ENCODE results near the gene MORC1. TPM values are rescaled to one million over a fixed set of nuclear protein-coding genes. Genes with fewer than 3 reads are reported as not detected.
A peak's percentile ranks its signal among the peaks of the same experiment; 100 is the strongest.

Gene MORC1
- total and polyA plus RNA-seq, 2 experiments from 2014 or later: not detected

DNA sequence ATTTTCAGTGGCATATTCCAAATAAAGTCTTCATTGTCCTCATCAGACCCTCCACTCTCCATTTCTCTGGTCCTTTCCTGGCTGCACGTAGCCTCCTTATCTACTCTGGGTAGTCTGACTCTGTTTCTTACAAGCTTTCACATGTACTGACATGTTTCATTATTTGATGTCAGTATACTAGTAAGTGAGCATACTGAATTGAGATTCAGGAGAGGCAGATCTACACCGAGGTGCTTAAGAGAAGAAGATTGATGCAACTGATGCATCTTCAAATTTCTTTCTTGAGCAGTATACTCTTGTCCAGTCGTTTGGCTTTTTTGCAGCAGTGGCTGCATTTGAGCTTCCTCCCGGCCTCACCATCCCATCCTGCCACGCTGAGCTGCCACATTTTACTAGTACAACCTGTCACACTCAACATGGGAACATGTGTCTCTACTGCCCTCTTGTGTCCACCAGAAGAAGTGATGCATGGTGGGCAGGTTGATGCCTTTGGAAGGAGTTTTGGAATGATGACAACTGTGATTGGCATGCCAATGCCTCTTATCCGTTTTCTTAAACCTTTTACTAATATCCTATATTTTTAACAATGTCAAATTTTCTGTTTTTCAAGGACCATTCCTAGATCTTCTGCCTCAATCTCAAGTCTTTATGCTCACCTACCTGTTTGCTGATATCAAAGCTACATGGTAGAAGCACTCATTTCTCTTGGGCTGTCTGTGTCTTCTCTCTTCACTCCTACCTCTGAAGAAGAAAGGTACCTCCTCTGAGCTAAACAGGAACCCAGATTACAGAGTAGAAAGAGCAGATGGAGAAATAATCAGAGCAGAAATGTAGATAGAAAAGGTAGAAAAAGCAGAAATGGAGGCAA is 202.9 kb downstream of the MORC1 start:
- Histone ChIP-seq H3K27me3 (no peaks in the 10 kb centered on the region), H3K27ac (no peak overlapping the region), H3K4me3 (no peak overlapping the region), H3K4me1 (ENCODE audit: low read depth) (no peaks in the 10 kb centered on the region), H3K36me3 (no peaks in the 10 kb centered on the region), H3K9me3 (ENCODE audit: low read depth) (no peaks in the 10 kb centered on the region)
- TF ChIP-seq, protein P1, sequence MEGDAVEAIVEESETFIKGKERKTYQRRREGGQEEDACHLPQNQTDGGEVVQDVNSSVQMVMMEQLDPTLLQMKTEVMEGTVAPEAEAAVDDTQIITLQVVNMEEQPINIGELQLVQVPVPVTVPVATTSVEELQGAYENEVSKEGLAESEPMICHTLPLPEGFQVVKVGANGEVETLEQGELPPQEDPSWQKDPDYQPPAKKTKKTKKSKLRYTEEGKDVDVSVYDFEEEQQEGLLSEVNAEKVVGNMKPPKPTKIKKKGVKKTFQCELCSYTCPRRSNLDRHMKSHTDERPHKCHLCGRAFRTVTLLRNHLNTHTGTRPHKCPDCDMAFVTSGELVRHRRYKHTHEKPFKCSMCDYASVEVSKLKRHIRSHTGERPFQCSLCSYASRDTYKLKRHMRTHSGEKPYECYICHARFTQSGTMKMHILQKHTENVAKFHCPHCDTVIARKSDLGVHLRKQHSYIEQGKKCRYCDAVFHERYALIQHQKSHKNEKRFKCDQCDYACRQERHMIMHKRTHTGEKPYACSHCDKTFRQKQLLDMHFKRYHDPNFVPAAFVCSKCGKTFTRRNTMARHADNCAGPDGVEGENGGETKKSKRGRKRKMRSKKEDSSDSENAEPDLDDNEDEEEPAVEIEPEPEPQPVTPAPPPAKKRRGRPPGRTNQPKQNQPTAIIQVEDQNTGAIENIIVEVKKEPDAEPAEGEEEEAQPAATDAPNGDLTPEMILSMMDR (IDR thresholded peaks at IDR 0.05; ENCODE audit: low read depth, low read length): peak; percentile 92
- peak; percentile 72 to 74 for DNase-seq (ENCODE audit: low read depth in 1 of 2, low spot score in 1 of 2)

DNA sequence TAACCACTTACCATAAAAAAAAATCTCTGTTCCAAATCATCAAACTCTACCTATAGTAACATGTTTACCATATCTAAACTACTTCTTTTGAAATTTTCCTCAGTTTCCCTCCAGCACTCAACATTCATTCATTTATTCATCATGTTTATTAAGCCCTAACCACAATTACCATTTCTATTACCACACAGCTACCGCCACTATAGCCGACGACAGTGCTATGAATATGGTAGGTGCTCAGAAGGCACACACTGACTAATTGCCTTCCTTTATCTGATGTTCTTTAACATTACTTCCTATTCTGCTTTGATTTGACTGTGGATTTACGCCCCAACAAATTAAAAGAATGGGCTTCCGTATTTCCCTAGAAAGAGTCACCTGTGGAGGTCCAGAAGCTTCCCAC is 208.1 kb downstream of the MORC1 start:
- Histone ChIP-seq H3K9me3 (ENCODE audit: low read depth) (no peaks in the 10 kb centered on the region), H3K36me3 (no peaks in the 10 kb centered on the region), H3K4me3 (no peak overlapping the region), H3K27me3 (no peaks in the 10 kb centered on the region), H3K4me1 (ENCODE audit: low read depth) (no peaks in the 10 kb centered on the region), H3K27ac (no peak overlapping the region)
- no peak for DNase-seq (ENCODE audit: low read depth in 1 of 2, low spot score in 1 of 2)
- TF ChIP-seq, protein P1 (IDR thresholded peaks at IDR 0.05; ENCODE audit: low read depth, low read length): no peak

Other genes with a start within 250 kb of the MORC1 start
- not detected in 2 replicates for gene GUCA1C, start 164.3 kb downstream of the MORC1 start, total RNA-seq
- not detected in 2 replicates for gene GUCA1C, start 164.3 kb downstream of the MORC1 start, polyA plus RNA-seq
- not detected in 2 replicates for gene C3orf85, start 18.6 kb upstream of the MORC1 start, total RNA-seq
- not detected in 2 replicates for gene C3orf85, start 18.6 kb upstream of the MORC1 start, polyA plus RNA-seq
- gene DPPA2, start 198.4 kb upstream of the MORC1 start, total RNA-seq: not detected in 2 replicates
- not detected in 2 replicates for gene DPPA2, start 198.4 kb upstream of the MORC1 start, polyA plus RNA-seq
- gene DPPA4, start 219.4 kb upstream of the MORC1 start, total RNA-seq: 0.51 and 1.6 TPM in 2 replicates
- gene DPPA4, start 219.4 kb upstream of the MORC1 start, polyA plus RNA-seq: 0.12 and 0.84 TPM in 2 replicates

Data from cardiac muscle cell (in vitro differentiated cells and primary cell).